ENCODE measurements around the gene MVB12B. TPM values are rescaled to one million over a fixed set of nuclear protein-coding genes. Genes with fewer than 3 reads are reported as not detected.

Gene MVB12B
- total RNA-seq, 2 donors from 2014 or later, result 5.9 to 8.7 TPM

DNA sequence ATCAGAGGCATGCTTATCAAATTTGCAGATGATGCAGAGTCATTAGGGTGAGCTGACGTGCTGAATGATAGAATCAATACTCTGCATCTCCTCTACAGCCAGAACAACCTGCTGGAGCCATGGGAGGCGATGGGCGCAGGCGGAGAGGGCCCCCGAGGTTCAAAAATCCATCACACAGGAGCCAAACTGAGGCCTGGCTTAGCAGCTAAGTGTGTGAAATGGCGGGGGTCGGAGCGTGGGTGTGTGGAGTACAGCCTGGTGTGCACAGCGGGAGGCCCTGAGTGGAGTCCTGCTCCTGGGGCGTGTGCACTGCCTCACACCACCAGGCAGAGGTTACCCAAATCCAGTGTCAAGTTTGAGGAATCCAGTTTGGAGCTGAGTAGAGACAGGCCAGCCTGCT, 73.2 kb downstream of the MVB12B start:
- Histone ChIP-seq H3K9me3 (no peaks in the 10 kb centered on the region), H3K4me3 (no peak overlapping the region), H3K27ac (no peak overlapping the region), H3K27me3 (no peaks in the 10 kb centered on the region), H3K4me1 (peaks cover 0 to 4% of the 10 kb centered on the region in 2 donors), H3K36me3 (no peaks in the 10 kb centered on the region)
- DNase-seq (ENCODE audit: low spot score), result no peak
- TF ChIP-seq, protein P1, sequence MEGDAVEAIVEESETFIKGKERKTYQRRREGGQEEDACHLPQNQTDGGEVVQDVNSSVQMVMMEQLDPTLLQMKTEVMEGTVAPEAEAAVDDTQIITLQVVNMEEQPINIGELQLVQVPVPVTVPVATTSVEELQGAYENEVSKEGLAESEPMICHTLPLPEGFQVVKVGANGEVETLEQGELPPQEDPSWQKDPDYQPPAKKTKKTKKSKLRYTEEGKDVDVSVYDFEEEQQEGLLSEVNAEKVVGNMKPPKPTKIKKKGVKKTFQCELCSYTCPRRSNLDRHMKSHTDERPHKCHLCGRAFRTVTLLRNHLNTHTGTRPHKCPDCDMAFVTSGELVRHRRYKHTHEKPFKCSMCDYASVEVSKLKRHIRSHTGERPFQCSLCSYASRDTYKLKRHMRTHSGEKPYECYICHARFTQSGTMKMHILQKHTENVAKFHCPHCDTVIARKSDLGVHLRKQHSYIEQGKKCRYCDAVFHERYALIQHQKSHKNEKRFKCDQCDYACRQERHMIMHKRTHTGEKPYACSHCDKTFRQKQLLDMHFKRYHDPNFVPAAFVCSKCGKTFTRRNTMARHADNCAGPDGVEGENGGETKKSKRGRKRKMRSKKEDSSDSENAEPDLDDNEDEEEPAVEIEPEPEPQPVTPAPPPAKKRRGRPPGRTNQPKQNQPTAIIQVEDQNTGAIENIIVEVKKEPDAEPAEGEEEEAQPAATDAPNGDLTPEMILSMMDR (IDR thresholded peaks at IDR 0.05), result no peak

DNA sequence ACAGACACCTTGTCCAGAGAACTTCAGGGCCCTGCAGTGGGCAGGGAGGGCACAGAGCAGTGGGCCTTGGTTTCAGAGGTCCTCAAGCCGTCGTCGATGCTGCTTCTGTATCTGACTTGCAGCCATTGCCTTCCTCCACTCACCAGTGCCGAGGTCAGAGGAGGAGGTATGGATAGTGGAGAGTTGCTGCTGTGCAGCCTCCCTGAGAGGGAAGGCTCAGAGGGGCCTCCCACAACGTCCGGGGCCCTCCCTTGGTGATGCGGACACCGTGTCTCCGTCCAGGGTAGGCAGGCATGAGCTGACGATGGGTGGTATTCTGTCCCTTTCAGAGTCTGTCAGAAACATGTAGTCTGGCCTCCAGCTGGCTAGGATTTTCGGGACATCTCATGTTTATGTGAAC, 73.9 kb downstream of the MVB12B start:
- Histone ChIP-seq H3K36me3 (no peaks in the 10 kb centered on the region), H3K27me3 (no peaks in the 10 kb centered on the region), H3K27ac (no peak overlapping the region), H3K4me3 (no peak overlapping the region), H3K9me3 (no peaks in the 10 kb centered on the region), H3K4me1 (peaks cover 0 to 4% of the 10 kb centered on the region in 2 donors)
- TF ChIP-seq, protein P1 (IDR thresholded peaks at IDR 0.05), result no peak
- DNase-seq (ENCODE audit: low spot score), result no peak

DNA sequence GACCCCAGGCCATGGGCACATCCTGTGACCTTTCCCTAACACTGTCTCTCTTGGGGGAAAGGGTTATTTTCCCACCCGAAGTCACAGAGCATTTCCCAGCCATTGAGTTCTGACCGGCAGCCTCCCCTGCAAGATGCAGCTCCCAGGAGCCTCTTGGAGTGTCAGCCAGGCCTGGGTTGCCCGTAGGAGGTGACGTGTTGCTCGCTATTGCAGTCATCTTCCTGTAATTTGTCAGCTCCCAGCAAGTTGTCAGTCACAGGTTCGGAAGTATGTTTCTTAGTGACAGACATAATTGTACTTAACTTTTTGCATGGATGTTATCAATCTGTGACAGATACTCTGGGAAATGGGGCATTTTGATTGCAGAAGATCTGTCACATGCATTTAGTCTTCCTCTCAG, 74.5 kb downstream of the MVB12B start:
- H3K4me1 ChIP-seq, result peaks cover 0 to 4% of the 10 kb centered on the region in 2 donors
- H3K27me3 ChIP-seq, result no peaks in the 10 kb centered on the region
- no peaks in the 10 kb centered on the region for H3K9me3 ChIP-seq
- H3K36me3 ChIP-seq, result no peaks in the 10 kb centered on the region
- no peak overlapping the region for H3K4me3 ChIP-seq
- H3K27ac ChIP-seq, result no peak overlapping the region
- DNase-seq (ENCODE audit: low spot score), result no peak
- TF ChIP-seq, protein P1 (IDR thresholded peaks at IDR 0.05), result no peak

GRCh38 chr9:126401581-126401980, 75.0 kb downstream of the MVB12B start:
- no peak for DNase-seq (ENCODE audit: low spot score)
- Histone ChIP-seq H3K4me3 (no peak overlapping the region), H3K9me3 (no peaks in the 10 kb centered on the region), H3K27me3 (no peaks in the 10 kb centered on the region), H3K36me3 (no peaks in the 10 kb centered on the region), H3K27ac (no peak overlapping the region), H3K4me1 (peaks cover 0 to 4% of the 10 kb centered on the region in 2 donors)
- TF ChIP-seq, protein P1 (IDR thresholded peaks at IDR 0.05), result no peak

DNA sequence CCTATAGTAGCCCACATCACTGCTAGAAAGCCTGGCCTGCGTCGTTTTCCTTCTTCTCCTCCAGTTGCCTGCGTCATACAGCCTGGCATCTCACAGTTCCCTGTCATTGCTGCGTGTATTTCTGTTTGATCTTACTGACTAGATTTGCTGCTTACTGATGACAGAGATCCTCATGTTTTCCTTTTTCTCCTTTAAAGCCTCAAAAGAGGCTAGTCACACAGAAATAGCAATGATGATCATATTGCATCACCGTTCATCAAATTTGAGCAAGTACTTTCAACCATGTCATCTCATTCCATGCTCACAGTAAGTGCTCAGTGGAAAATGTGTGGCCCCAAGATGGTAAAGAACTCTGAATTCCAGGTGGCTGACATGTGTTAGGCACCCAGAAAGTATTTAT, 76.8 kb downstream of the MVB12B start:
- Histone ChIP-seq H3K36me3 (no peaks in the 10 kb centered on the region), H3K27ac (no peak overlapping the region), H3K4me3 (no peak overlapping the region), H3K9me3 (no peaks in the 10 kb centered on the region), H3K27me3 (no peaks in the 10 kb centered on the region), H3K4me1 (peaks cover 0 to 9% of the 10 kb centered on the region in 2 donors)
- TF ChIP-seq, protein P1 (IDR thresholded peaks at IDR 0.05), result no peak
- DNase-seq (ENCODE audit: low spot score), result no peak

DNA sequence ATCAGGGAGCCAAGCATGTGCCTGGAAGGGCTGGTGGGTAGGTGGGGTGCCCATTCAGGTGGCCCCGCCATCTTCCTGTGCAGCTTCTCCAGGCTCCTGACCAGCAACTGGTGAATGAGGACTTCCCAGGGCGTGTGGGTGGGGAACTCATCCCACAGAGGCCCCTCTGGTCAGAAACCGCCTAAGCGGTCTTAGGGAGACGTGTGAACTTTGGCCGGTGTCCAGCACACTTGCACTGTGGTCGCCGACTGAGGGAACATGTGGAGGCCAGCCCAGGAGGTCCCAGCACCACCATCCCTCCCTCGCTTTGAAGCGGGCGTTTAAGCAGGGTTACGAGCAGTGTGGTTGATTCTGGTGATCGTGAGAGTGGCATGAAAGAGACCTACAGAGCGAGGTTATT, 77.8 kb downstream of the MVB12B start:
- H3K4me3 ChIP-seq, result no peak overlapping the region
- DNase-seq (ENCODE audit: low spot score), result no peak
- peaks cover 0 to 6% of the 10 kb centered on the region in 2 donors for H3K4me1 ChIP-seq
- no peaks in the 10 kb centered on the region for H3K27me3 ChIP-seq
- H3K9me3 ChIP-seq, result no peaks in the 10 kb centered on the region
- no peaks in the 10 kb centered on the region for H3K36me3 ChIP-seq
- no peak overlapping the region for H3K27ac ChIP-seq
- TF ChIP-seq, protein P1 (IDR thresholded peaks at IDR 0.05), result no peak
